ENCODE results near the gene RNF223. TPM values are rescaled to one million over a fixed set of nuclear protein-coding genes. Genes with fewer than 3 reads are reported as not detected.

The RNF223 gene
- total RNA-seq, 1 experiment from 2014 or later, result not detected

- Histone ChIP-seq H3K4me2 (ENCODE audit: insufficient read depth, insufficient read length, low read length) (no peak overlapping the region), H3K56ac (ENCODE audit: insufficient read length, low read depth, low read length) (no peak overlapping the region), H2BK120ac (ENCODE audit: low read depth, low read length, poor library complexity, severe bottlenecking) (no peak overlapping the region), H2AK5ac (ENCODE audit: insufficient read length, low read length) (no peak overlapping the region), H3K4ac (ENCODE audit: low read depth, low read length) (no peak overlapping the region), H3K79me2 (ENCODE audit: insufficient read depth, low read length) (no peaks in the 10 kb centered on the region), H4K91ac (ENCODE audit: insufficient read length, low read depth, low read length) (no peak overlapping the region), H2BK20ac (ENCODE audit: low read depth, low read length, poor library complexity, severe bottlenecking) (no peak overlapping the region), H3K23ac (ENCODE audit: insufficient read length, low read depth, low read length) (no peak overlapping the region), H3K27ac (ENCODE audit: insufficient read length, low read depth, low read length) (no peak overlapping the region), H4K5ac (ENCODE audit: insufficient read length, low read depth, low read length) (no peak overlapping the region), H3K14ac (ENCODE audit: insufficient read depth, low read length) (no peak overlapping the region; the same call in 1 of the 2 replicates), H3T11ph (ENCODE audit: low read length) (no peak overlapping the region), H3K18ac (ENCODE audit: insufficient read length, low read depth, low read length) (no peak overlapping the region), H3K9ac (ENCODE audit: extremely low read depth, insufficient read length, low read length) (no peak overlapping the region), H2BK12ac (ENCODE audit: insufficient read length, low read depth, low read length) (no peak overlapping the region), H3K4me1 (ENCODE audit: insufficient read depth, low read length) (no peaks in the 10 kb centered on the region; the same call in 1 of the 2 replicates), H3K23me2 (ENCODE audit: insufficient read length, low read depth, low read length, poor library complexity, severe bottlenecking) (no peaks in the 10 kb centered on the region), H3K79me1 (ENCODE audit: insufficient read depth, low read depth, low read length, poor library complexity, severe bottlenecking) (no peaks in the 10 kb centered on the region), H2BK5ac (ENCODE audit: insufficient read length, low read length) (no peak overlapping the region), H4K20me1 (ENCODE audit: control insufficient read depth, insufficient read depth, insufficient read length) (no peaks in the 10 kb centered on the region), H3K27me3 (ENCODE audit: insufficient read depth, low read length) (no peaks in the 10 kb centered on the region), H3K9me3 (ENCODE audit: control insufficient read depth, low read depth, low read length) (no peaks in the 10 kb centered on the region), H4K8ac (replicated peaks; ENCODE audit: insufficient read length, low read depth, low read length) (no peak overlapping the region), H2AFZ (ENCODE audit: low read length) (no peak overlapping the region), H2BK15ac (ENCODE audit: low read depth, low read length) (no peak overlapping the region)
- WGBS (ENCODE audit: extremely low coverage, insufficient read length, low lambda C conversion rate), result no CpG with 5 or more reads among the region's 30 CpGs
- TF ChIP-seq CTCF (conservative IDR thresholded peaks at IDR 0.05), result no peak
- Mint-ChIP-seq H3K4me3 (no peak overlapping the region), H3K36me3 (ENCODE audit: insufficient read depth in 1 of 3, low read depth in 3 of 3) (peaks cover 0 to 12% (median 0%) of the 10 kb centered on the region in 3 experiments; a peak in 5 of 7 replicates), H3K4me1 (no peaks in the 10 kb centered on the region), H3K9me3 (no peaks in the 10 kb centered on the region), H3K27ac (no peak overlapping the region), H3K27me3 (ENCODE audit: low read depth) (no peaks in the 10 kb centered on the region)
- no peak for DNase-seq
These were observed 11.2 kb upstream of the RNF223 start for GRCh38 chr1:1085171-1085841.
